ENCODE measurements around the gene DAGLB.
"Not testable (repeated sequence)": the region's sequence is repeated elsewhere in the genome, so short reads cannot be mapped to it uniquely, and the experiment has no call there.

DAGLB gene

DNA sequence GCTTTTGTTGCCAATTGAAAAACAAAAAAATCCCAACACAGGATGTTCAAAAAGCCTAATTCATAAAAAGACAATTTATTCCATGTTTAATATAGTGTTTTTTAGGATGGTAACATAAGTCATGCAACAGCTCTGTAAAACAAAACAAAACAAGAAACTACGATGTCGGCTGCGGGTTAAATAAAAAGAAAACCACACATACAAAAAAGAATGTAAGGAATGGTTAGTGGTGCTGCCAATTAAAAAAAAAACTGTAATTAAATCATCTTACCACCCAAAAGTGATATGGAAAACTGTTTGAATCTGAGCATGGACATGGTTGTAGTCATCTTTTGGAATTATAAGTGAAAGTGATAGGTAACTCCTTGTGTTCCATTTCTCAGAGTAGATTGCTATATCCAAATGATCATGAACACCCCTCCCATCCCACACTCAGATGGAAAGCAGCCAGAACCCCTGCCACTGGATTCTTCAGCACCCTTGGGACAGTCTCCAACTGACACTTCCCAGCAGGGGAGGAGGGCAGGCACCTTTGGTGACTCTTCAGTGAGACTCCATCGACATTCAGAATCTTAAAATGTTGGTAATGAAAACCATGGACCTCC is 14.3 kb upstream of the DAGLB start:
- no peak for DNase-seq (ENCODE audit: low spot score)
- TF ChIP-seq, protein P1, sequence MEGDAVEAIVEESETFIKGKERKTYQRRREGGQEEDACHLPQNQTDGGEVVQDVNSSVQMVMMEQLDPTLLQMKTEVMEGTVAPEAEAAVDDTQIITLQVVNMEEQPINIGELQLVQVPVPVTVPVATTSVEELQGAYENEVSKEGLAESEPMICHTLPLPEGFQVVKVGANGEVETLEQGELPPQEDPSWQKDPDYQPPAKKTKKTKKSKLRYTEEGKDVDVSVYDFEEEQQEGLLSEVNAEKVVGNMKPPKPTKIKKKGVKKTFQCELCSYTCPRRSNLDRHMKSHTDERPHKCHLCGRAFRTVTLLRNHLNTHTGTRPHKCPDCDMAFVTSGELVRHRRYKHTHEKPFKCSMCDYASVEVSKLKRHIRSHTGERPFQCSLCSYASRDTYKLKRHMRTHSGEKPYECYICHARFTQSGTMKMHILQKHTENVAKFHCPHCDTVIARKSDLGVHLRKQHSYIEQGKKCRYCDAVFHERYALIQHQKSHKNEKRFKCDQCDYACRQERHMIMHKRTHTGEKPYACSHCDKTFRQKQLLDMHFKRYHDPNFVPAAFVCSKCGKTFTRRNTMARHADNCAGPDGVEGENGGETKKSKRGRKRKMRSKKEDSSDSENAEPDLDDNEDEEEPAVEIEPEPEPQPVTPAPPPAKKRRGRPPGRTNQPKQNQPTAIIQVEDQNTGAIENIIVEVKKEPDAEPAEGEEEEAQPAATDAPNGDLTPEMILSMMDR (IDR thresholded peaks at IDR 0.05; ENCODE audit: extremely low read depth, insufficient read depth, missing control alignments): no peak
- in situ Hi-C loops (cut with MboI; ENCODE audit: low pct_unique_long_range_greater_than_20kb, low sequenced_read_pairs, unreplicated experiment): no loop called here

DNA sequence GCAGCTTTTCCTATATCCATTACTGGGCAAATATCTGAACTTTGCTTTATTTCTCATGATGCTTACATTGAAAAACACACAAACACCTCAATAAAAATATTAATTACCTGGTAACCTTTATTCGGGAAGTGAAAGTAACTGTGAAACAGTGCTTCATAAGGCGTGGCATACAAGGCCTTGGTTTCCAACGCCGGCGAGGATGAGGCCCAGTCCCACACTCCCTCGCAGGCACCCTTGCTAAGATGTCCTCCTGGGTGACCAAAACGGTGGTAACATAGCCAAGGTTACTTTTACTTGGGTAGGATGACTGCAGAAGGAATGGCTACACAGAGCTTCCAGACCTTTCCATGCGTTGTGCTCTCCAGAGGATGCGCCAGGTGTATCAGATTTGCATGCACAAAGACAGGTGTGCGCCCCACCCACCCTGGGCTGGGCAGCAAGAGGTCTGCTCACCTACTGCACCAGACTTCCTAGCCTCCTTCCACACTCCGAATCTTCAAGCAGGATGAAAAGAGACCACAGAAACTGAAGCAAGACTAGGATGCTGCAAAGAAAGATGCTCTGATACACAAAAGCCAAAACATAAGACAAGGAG is 13.3 kb upstream of the DAGLB start:
- TF ChIP-seq, protein P1 (IDR thresholded peaks at IDR 0.05; ENCODE audit: extremely low read depth, insufficient read depth, missing control alignments): no peak
- DNase-seq (ENCODE audit: low spot score): no peak
- in situ Hi-C loops (cut with MboI; ENCODE audit: low pct_unique_long_range_greater_than_20kb, low sequenced_read_pairs, unreplicated experiment): no loop called here

DNA sequence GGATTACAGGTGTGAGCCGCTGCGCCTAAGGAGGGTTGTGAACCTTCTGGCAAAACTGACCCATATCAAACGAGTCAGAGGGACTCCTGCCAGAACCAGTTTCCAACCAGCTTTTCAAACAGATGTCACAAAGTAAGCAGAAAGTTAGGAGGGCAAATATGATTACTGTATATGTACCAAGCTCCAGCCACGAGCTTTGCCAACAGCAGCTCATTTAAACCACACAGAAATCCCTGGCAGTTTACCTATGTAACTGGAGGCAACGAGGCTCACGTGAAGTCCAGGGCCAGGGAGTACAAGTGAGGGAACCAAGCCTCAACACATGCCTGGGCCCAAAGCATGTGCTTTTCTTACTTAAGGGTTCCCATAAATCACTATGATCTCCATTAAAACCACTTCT is 12.5 kb upstream of the DAGLB start:
- no peak for DNase-seq (ENCODE audit: low spot score)
- TF ChIP-seq, protein P1 (IDR thresholded peaks at IDR 0.05; ENCODE audit: extremely low read depth, insufficient read depth, missing control alignments): no peak
- in situ Hi-C loops (cut with MboI; ENCODE audit: low pct_unique_long_range_greater_than_20kb, low sequenced_read_pairs, unreplicated experiment): no loop called here

DNA sequence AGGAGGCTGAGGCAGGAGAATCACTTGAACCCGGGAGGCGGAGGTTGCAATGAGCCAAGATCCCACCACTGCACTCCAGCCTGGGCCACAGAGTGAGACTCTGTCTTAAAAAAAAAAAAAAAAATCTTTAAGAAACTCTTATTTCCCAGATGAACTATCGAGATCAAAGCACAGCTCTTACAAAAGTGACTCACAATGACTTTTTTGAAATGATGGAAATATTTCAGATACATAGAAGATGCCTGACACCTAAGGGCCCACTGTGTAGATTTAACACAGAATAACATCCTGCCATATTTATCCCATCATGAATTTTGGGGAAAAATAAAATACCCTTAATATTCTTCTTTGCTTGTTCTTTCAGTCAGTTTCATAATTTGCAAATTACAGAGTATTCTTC is 10.9 kb upstream of the DAGLB start:
- DNase-seq (ENCODE audit: low spot score); in situ Hi-C loops (cut with MboI; ENCODE audit: low pct_unique_long_range_greater_than_20kb, low sequenced_read_pairs, unreplicated experiment): not testable (repeated sequence)

DNA sequence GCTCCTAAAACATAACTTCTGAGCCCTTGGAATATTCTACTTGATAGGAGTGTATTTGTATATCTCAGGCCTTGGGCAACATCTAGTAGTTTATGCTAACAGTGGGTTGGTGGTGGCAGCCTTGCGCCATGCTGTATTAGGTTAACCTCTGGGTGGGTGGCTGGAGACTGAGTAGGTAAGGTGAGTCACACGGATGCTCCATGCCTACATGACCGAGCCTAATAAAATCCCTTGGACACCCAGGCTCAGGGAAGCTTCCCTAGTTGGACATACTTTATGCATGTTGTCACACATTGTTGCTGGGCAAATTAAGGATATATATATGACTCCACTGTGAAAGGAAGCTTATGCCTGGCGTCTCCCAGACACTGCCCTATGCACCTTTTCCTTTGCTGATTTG is 6.0 kb upstream of the DAGLB start:
- TF ChIP-seq, protein P1 (IDR thresholded peaks at IDR 0.05; ENCODE audit: extremely low read depth, insufficient read depth, missing control alignments): no peak
- in situ Hi-C loops (cut with MboI; ENCODE audit: low pct_unique_long_range_greater_than_20kb, low sequenced_read_pairs, unreplicated experiment): no loop called here
- DNase-seq (ENCODE audit: low spot score): no peak

DNA sequence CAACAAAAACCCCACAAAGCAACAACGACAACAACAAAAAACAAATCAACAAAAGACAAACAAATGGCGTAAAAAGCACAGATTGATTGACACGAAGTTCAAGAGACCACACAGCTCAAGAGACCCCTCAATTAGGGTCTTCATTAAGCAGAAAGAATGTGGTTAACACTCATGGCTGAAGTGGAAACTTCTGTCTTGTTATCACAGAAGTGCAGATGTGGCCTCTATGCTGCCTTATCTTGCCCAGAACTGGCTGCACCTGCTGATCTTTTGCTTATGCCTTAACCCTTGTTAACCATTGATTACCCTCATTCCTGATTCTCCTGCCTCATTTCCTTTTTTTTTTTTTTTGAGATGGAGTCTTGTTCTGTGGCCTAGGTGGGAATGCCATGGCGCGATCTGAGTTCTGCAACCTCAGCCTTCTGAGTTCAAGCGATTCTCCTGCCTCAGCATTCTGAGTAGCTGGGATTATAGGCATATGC is 3.5 kb upstream of the DAGLB start:
- in situ Hi-C loops (cut with MboI; ENCODE audit: low pct_unique_long_range_greater_than_20kb, low sequenced_read_pairs, unreplicated experiment): no loop called here
- no peak for DNase-seq (ENCODE audit: low spot score)
- TF ChIP-seq, protein P1 (IDR thresholded peaks at IDR 0.05; ENCODE audit: extremely low read depth, insufficient read depth, missing control alignments): no peak

DNA sequence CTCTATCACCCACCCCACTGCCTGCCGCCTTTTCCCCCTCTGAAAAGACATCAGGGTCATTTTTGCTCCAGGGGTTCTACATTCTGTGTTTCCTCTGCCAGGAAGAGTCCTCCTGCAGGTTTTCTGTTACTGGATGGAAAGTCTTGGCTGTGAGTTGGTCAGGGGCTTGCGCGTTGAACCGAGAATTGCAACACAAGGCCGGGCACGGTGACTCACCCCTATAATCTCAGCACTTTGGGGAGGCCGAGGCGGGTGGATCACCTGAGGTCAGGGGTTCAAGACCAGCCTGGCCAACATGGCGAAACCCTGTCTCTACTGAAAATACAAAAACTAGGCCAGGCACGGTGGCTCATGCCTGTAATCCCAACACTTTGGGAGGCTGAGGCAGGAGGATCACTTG is 2.8 kb upstream of the DAGLB start:
- DNase-seq (ENCODE audit: low spot score); in situ Hi-C loops (cut with MboI; ENCODE audit: low pct_unique_long_range_greater_than_20kb, low sequenced_read_pairs, unreplicated experiment): not testable (repeated sequence)

DNA sequence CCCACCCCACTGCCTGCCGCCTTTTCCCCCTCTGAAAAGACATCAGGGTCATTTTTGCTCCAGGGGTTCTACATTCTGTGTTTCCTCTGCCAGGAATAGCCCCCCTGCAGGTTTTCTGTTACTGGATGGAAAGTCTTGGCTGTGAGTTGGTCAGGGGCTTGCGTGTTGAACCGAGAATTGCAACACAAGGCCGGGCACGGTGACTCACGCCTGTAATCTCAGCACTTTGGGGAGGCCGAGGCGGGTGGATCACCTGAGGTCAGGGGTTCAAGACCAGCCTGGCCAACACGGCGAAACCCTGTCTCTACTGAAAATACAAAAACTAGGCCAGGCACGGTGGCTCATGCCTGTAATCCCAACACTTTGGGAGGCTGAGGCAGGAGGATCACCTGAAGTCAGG is 2.1 kb upstream of the DAGLB start:
- in situ Hi-C loops (cut with MboI; ENCODE audit: low pct_unique_long_range_greater_than_20kb, low sequenced_read_pairs, unreplicated experiment): not testable (repeated sequence)

More for the DNA sequence above, 2.1 kb upstream of the DAGLB start:
- not testable (repeated sequence) for DNase-seq (ENCODE audit: low spot score)

Measured in GM13977 (cell line).